Measurements from ENCODE around the gene EREG. TPM values are rescaled to one million over a fixed set of nuclear protein-coding genes. Genes with fewer than 3 reads are reported as not detected.

Gene EREG
- not detected for total RNA-seq

- Mint-ChIP-seq H3K4me1 (ENCODE audit: low read depth) (peaks cover 12% of the 10 kb centered on the region), H3K9me3 (ENCODE audit: insufficient read depth) (no peaks in the 10 kb centered on the region), H3K27me3 (ENCODE audit: low read depth) (peaks cover 37% of the 10 kb centered on the region), H3K36me3 (ENCODE audit: low read depth) (no peaks in the 10 kb centered on the region), H3K27ac (no peak within 1 kb of the TSS), H3K4me3 (peak within 1 kb of the TSS; percentile 50)
- ChIA-PET POLR2A (interaction anchor here (0.6 kb wide), 1 partner anchor 10 kb away, joined by 3 read pairs; no protein-coding TSS in a partner anchor), CTCF (interaction anchor here (1.1 to 1.6 kb wide), 2 partner anchors 136 to 308 kb away, joined by 3 to 4 read pairs; no protein-coding TSS in a partner anchor)
- DNase-seq (peak; percentile 24), ATAC-seq (peak; percentile 73)
Measured at GRCh38 chr4:74364652-74365491, at the start of gene EREG. Gene EREG, plus strand, starts transcription at chr4:74365145. Its CDS starts 164 bp downstream, at chr4:74365309.

GRCh38 chr4:74315376-74315775, 49.6 kb upstream of the EREG start:
- CTCF ChIA-PET: interaction anchor here (1.2 to 1.4 kb wide), 2 partner anchors 86 to 87 kb away, joined by 3 to 5 read pairs; no protein-coding TSS in a partner anchor
- Mint-ChIP-seq H3K27ac (no peak overlapping the region), H3K27me3 (ENCODE audit: low read depth) (no peaks in the 10 kb centered on the region), H3K36me3 (ENCODE audit: low read depth) (no peaks in the 10 kb centered on the region), H3K4me1 (ENCODE audit: low read depth) (no peaks in the 10 kb centered on the region), H3K9me3 (ENCODE audit: insufficient read depth) (no peaks in the 10 kb centered on the region), H3K4me3 (no peak overlapping the region)
- POLR2A ChIA-PET: no interaction called here
- no peak for ATAC-seq
- DNase-seq: no peak

GRCh38 chr4:74316397-74316796, 48.5 kb upstream of the EREG start:
- Mint-ChIP-seq H3K9me3 (ENCODE audit: insufficient read depth) (no peaks in the 10 kb centered on the region), H3K27ac (no peak overlapping the region), H3K4me1 (ENCODE audit: low read depth) (no peaks in the 10 kb centered on the region), H3K4me3 (no peak overlapping the region), H3K27me3 (ENCODE audit: low read depth) (peaks cover 3% of the 10 kb centered on the region), H3K36me3 (ENCODE audit: low read depth) (no peaks in the 10 kb centered on the region)
- POLR2A ChIA-PET: interaction anchor here (0.6 kb wide), 1 partner anchor 150 kb away, joined by 4 read pairs; no protein-coding TSS in a partner anchor
- DNase-seq (no peak), ATAC-seq (no peak)
- CTCF ChIA-PET: interaction anchor here (1.4 kb wide), 1 partner anchor 88 kb away, joined by 5 read pairs; no protein-coding TSS in a partner anchor

- DNase-seq (no peak), ATAC-seq (no peak)
- no peak overlapping the region for H3K4me3 Mint-ChIP-seq
- H3K27me3 Mint-ChIP-seq (ENCODE audit: low read depth): peaks cover 8% of the 10 kb centered on the region
- no peak overlapping the region for H3K27ac Mint-ChIP-seq
- no peaks in the 10 kb centered on the region for H3K9me3 Mint-ChIP-seq (ENCODE audit: insufficient read depth)
- H3K4me1 Mint-ChIP-seq (ENCODE audit: low read depth): no peaks in the 10 kb centered on the region
- no peaks in the 10 kb centered on the region for H3K36me3 Mint-ChIP-seq (ENCODE audit: low read depth)
- ChIA-PET POLR2A (no interaction called here), CTCF (interaction anchor here (1.9 to 5.6 kb wide), 2 partner anchors 214 to 358 kb away, joined by 5 to 24 read pairs; no protein-coding TSS in a partner anchor)
Measured at GRCh38 chr4:74317616-74318246, 47.2 kb upstream of the EREG start.

- H3K9me3 Mint-ChIP-seq (ENCODE audit: insufficient read depth): no peaks in the 10 kb centered on the region
- no peak for DNase-seq
- no peak for ATAC-seq
- no peak overlapping the region for H3K27ac Mint-ChIP-seq
- no peaks in the 10 kb centered on the region for H3K4me1 Mint-ChIP-seq (ENCODE audit: low read depth)
- ChIA-PET CTCF (interaction anchor here (1.1 to 5.6 kb wide), 3 partner anchors 129 to 357 kb away, joined by 3 to 24 read pairs (median 5); no protein-coding TSS in a partner anchor), POLR2A (no interaction called here)
- H3K4me3 Mint-ChIP-seq: no peak overlapping the region
- peaks cover 8% of the 10 kb centered on the region for H3K27me3 Mint-ChIP-seq (ENCODE audit: low read depth)
- no peaks in the 10 kb centered on the region for H3K36me3 Mint-ChIP-seq (ENCODE audit: low read depth)
Measured at GRCh38 chr4:74318276-74318675, 46.7 kb upstream of the EREG start.

- DNase-seq (no peak), ATAC-seq (no peak)
- H3K36me3 Mint-ChIP-seq (ENCODE audit: low read depth): no peaks in the 10 kb centered on the region
- ChIA-PET POLR2A (no interaction called here), CTCF (interaction anchor here (0.7 to 5.6 kb wide), 10 partner anchors 10 to 356 kb away, joined by 3 to 24 read pairs (median 6); no protein-coding TSS in a partner anchor)
- no peak overlapping the region for H3K27ac Mint-ChIP-seq
- H3K4me1 Mint-ChIP-seq (ENCODE audit: low read depth): no peaks in the 10 kb centered on the region
- H3K4me3 Mint-ChIP-seq: no peak overlapping the region
- no peaks in the 10 kb centered on the region for H3K9me3 Mint-ChIP-seq (ENCODE audit: insufficient read depth)
- H3K27me3 Mint-ChIP-seq (ENCODE audit: low read depth): peaks cover 13% of the 10 kb centered on the region
Measured at GRCh38 chr4:74319470-74319869, 45.5 kb upstream of the EREG start.

GRCh38 chr4:74320559-74321118, 44.3 kb upstream of the EREG start:
- ChIA-PET CTCF (interaction anchor here (0.6 to 5.6 kb wide), 15 partner anchors 8 to 359 kb away, joined by 3 to 24 read pairs (median 3); no protein-coding TSS in a partner anchor), POLR2A (no interaction called here)
- Mint-ChIP-seq H3K9me3 (ENCODE audit: insufficient read depth) (no peaks in the 10 kb centered on the region), H3K36me3 (ENCODE audit: low read depth) (no peaks in the 10 kb centered on the region), H3K27ac (no peak overlapping the region), H3K4me1 (ENCODE audit: low read depth) (no peaks in the 10 kb centered on the region), H3K4me3 (no peak overlapping the region), H3K27me3 (ENCODE audit: low read depth) (peaks cover 13% of the 10 kb centered on the region)
- ATAC-seq: peak; percentile 63
- peak; percentile 36 for DNase-seq

GRCh38 chr4:74322301-74322700, 42.6 kb upstream of the EREG start:
- Mint-ChIP-seq H3K27ac (no peak overlapping the region), H3K4me3 (no peak overlapping the region), H3K36me3 (ENCODE audit: low read depth) (no peaks in the 10 kb centered on the region), H3K9me3 (ENCODE audit: insufficient read depth) (no peaks in the 10 kb centered on the region), H3K4me1 (ENCODE audit: low read depth) (no peaks in the 10 kb centered on the region), H3K27me3 (ENCODE audit: low read depth) (peaks cover 13% of the 10 kb centered on the region)
- no peak for DNase-seq
- ChIA-PET POLR2A (no interaction called here), CTCF (interaction anchor here (1.0 to 5.6 kb wide), 5 partner anchors 19 to 353 kb away, joined by 3 to 24 read pairs (median 3); no protein-coding TSS in a partner anchor)
- ATAC-seq: no peak

- Mint-ChIP-seq H3K27me3 (ENCODE audit: low read depth) (peaks cover 17% of the 10 kb centered on the region), H3K4me3 (no peak overlapping the region), H3K36me3 (ENCODE audit: low read depth) (no peaks in the 10 kb centered on the region), H3K9me3 (ENCODE audit: insufficient read depth) (no peaks in the 10 kb centered on the region), H3K27ac (no peak overlapping the region), H3K4me1 (ENCODE audit: low read depth) (no peaks in the 10 kb centered on the region)
- ChIA-PET POLR2A (no interaction called here), CTCF (interaction anchor here (1.2 kb wide), 1 partner anchor 207 kb away, joined by 3 read pairs; no protein-coding TSS in a partner anchor)
- DNase-seq: no peak
- no peak for ATAC-seq
Measured at GRCh38 chr4:74323663-74324062, 41.3 kb upstream of the EREG start.

GRCh38 chr4:74324262-74324661, 40.7 kb upstream of the EREG start:
- ATAC-seq (no peak), DNase-seq (no peak)
- Mint-ChIP-seq H3K4me1 (ENCODE audit: low read depth) (no peaks in the 10 kb centered on the region), H3K36me3 (ENCODE audit: low read depth) (no peaks in the 10 kb centered on the region), H3K9me3 (ENCODE audit: insufficient read depth) (no peaks in the 10 kb centered on the region), H3K27me3 (ENCODE audit: low read depth) (peaks cover 19% of the 10 kb centered on the region), H3K27ac (no peak overlapping the region), H3K4me3 (no peak overlapping the region)
- ChIA-PET CTCF (interaction anchor here (1.0 kb wide), 1 partner anchor 96 kb away, joined by 4 read pairs; no protein-coding TSS in a partner anchor), POLR2A (no interaction called here)

- POLR2A ChIA-PET: no interaction called here
- H3K9me3 Mint-ChIP-seq (ENCODE audit: insufficient read depth): no peaks in the 10 kb centered on the region
- no peaks in the 10 kb centered on the region for H3K4me1 Mint-ChIP-seq (ENCODE audit: low read depth)
- DNase-seq: no peak
- peaks cover 21% of the 10 kb centered on the region for H3K27me3 Mint-ChIP-seq (ENCODE audit: low read depth)
- CTCF ChIA-PET: no interaction called here
- no peak for ATAC-seq
- H3K27ac Mint-ChIP-seq: no peak overlapping the region
- no peaks in the 10 kb centered on the region for H3K36me3 Mint-ChIP-seq (ENCODE audit: low read depth)
- no peak overlapping the region for H3K4me3 Mint-ChIP-seq
Measured at GRCh38 chr4:74325886-74326285, 39.1 kb upstream of the EREG start.

Measured in activated CD8-positive, alpha-beta T cell treated with anti-CD3 and anti-CD28 coated beads, Interleukin-2, amount 10 ng/mL, durations not matched to agents 7 days and 5 days (primary cell).